GM10248 (cell line): ENCODE results near the gene FUT1.
"Not testable (repeated sequence)": the region's sequence is repeated elsewhere in the genome, so short reads cannot be mapped to it uniquely, and the experiment has no call there.

Source experiments
- CTCF ChIA-PET: fragments of 300-600 bp; sonication (Branson Sonifier 250); formaldehyde crosslinking; extraction: SDS; loops from one replicate; lab custom pipeline; 2021; ENCODE audit warnings: antibody characterized with exemption; lab: Yijun Ruan, JAX
- POLR2A ChIA-PET: fragments of 350-650 bp; sonication (Branson Sonifier 250); formaldehyde crosslinking; extraction: SDS; loops from one replicate; lab custom pipeline; 2020; ENCODE audit warnings: antibody characterized with exemption; lab: Yijun Ruan, JAX
- DNase-seq: peaks from one replicate; pipeline ENCODE4 v3.0.0; 2012; ENCODE audit errors: extremely low spot score
- CTCF ChIP-seq: IDR thresholded peaks from 2 replicates; pipeline ENCODE4 v1.5.1; 2012; ENCODE audit warnings: mild to moderate bottlenecking, low read depth; ENCODE audit errors: extremely low read depth, missing control alignments, control extremely low read depth

Gene FUT1

GRCh38 chr19:48770266-48770665, 17.8 kb upstream of the FUT1 start:
- no peak for DNase-seq
- ChIA-PET CTCF (interaction anchor here (1.4 to 1.8 kb wide), 2 partner anchors 10 to 18 kb away, joined by 4 to 11 read pairs; no protein-coding TSS in a partner anchor), POLR2A (interaction anchor here (0.6 kb wide), 2 partner anchors 137 to 388 kb away, joined by 3 to 5 read pairs; no protein-coding TSS in a partner anchor)
- TF ChIP-seq CTCF: no peak

- no peak for DNase-seq
- no peak for TF ChIP-seq CTCF
- ChIA-PET CTCF (interaction anchor here (1.4 to 1.8 kb wide), 2 partner anchors 9 to 19 kb away, joined by 4 to 11 read pairs; no protein-coding TSS in a partner anchor), POLR2A (no interaction called here)
These were observed 16.7 kb upstream of the FUT1 start for GRCh38 chr19:48768994-48769713.

GRCh38 chr19:48768171-48768753, 15.8 kb upstream of the FUT1 start:
- DNase-seq, POLR2A ChIA-PET: not testable (repeated sequence)
- CTCF ChIA-PET: interaction anchor here (1.4 kb wide), 1 partner anchor 20 kb away, joined by 5 read pairs; no protein-coding TSS in a partner anchor

- CTCF ChIA-PET, DNase-seq, POLR2A ChIA-PET: not testable (repeated sequence)
These were observed 13.4 kb upstream of the FUT1 start for GRCh38 chr19:48765816-48766215.

GRCh38 chr19:48760504-48761205, 8.2 kb upstream of the FUT1 start:
- TF ChIP-seq CTCF: no peak
- ChIA-PET POLR2A (interaction anchor here (0.7 kb wide), 1 partner anchor 49 kb away, joined by 3 read pairs; no protein-coding TSS in a partner anchor), CTCF (interaction anchor here (0.8 to 1.7 kb wide), 4 partner anchors 9 to 76 kb away, joined by 3 to 5 read pairs (median 4); no protein-coding TSS in a partner anchor)
- peak; percentile 16 for DNase-seq

- POLR2A ChIA-PET: no interaction called here
- CTCF ChIA-PET: no interaction called here
- no peak for DNase-seq
- no peak for TF ChIP-seq CTCF
These were observed 5.3 kb upstream of the FUT1 start for GRCh38 chr19:48757741-48758144.

- CTCF ChIA-PET: no interaction called here
- no peak for DNase-seq
- POLR2A ChIA-PET: no interaction called here
- TF ChIP-seq CTCF: no peak
These were observed 4.7 kb upstream of the FUT1 start for GRCh38 chr19:48757089-48757675.
